Endodermal cell (in vitro differentiated cells): ENCODE measurements around the gene GPR150. TPM values are rescaled to one million over a fixed set of nuclear protein-coding genes. Genes with fewer than 3 reads are reported as not detected.

ENCODE experiments used
- DNase-seq: peaks from one replicate; pipeline ENCODE4 v3.0.0-alpha.2; 2017
- H3K27ac ChIP-seq: 2 replicates; pipeline ENCODE4 v1.5.1; 2013; ENCODE audit warnings: mild to moderate bottlenecking, low read depth, low read length, moderate library complexity
- H3K27me3 ChIP-seq: 2 replicates; pipeline ENCODE4 v1.6.1; 2013; ENCODE audit warnings: mild to moderate bottlenecking, low read length, moderate library complexity; ENCODE audit not compliant: insufficient read depth, control insufficient read depth, poor library complexity, severe bottlenecking
- H3K36me3 ChIP-seq: 2 replicates; pipeline ENCODE4 v1.7.0; 2013; ENCODE audit warnings: mild to moderate bottlenecking, low read length, moderate library complexity; ENCODE audit not compliant: control insufficient read depth, insufficient read depth
- H3K4me1 ChIP-seq: one replicate; pipeline ENCODE4 v1.7.0; 2013; ENCODE audit warnings: low read length; ENCODE audit not compliant: control insufficient read depth, insufficient read depth
- H3K4me3 ChIP-seq: 2 replicates; pipeline ENCODE4 v1.5.1; 2013; ENCODE audit warnings: mild to moderate bottlenecking, low read length, moderate library complexity
- H3K9ac ChIP-seq: 2 replicates; pipeline ENCODE4 v1.6.1; 2013; ENCODE audit warnings: mild to moderate bottlenecking, low read length, moderate library complexity; ENCODE audit not compliant: poor library complexity, severe bottlenecking; ENCODE audit errors: extremely low read depth
- H3K9me3 ChIP-seq: 2 replicates; pipeline ENCODE4 v1.6.1; 2013; ENCODE audit warnings: mild to moderate bottlenecking, low read length, moderate library complexity; ENCODE audit not compliant: control insufficient read depth
- H3K27ac Mint-ChIP-seq: 2 replicates; pipeline ENCODE4 v1.8.0; 2020; ENCODE audit warnings: mixed read lengths
- H3K27me3 Mint-ChIP-seq: 2 replicates; pipeline ENCODE4 v1.8.0; 2021; ENCODE audit warnings: mild to moderate bottlenecking, mixed read lengths; ENCODE audit not compliant: insufficient read depth
- H3K36me3 Mint-ChIP-seq: 2 replicates; pipeline ENCODE4 v1.8.0; 2020; ENCODE audit warnings: low read depth, mixed read lengths
- H3K4me1 Mint-ChIP-seq: 2 replicates; pipeline ENCODE4 v1.8.0; 2020; ENCODE audit warnings: mixed read lengths
- H3K4me3 Mint-ChIP-seq: 2 replicates; pipeline ENCODE4 v1.8.0; 2020; ENCODE audit warnings: mild to moderate bottlenecking, moderate library complexity, mixed read lengths
- H3K9me3 Mint-ChIP-seq: 2 replicates; pipeline ENCODE4 v1.8.0; 2020; ENCODE audit warnings: mild to moderate bottlenecking, mixed read lengths
- CTCF ChIP-seq: fragments of 200-600 bp; sonication (generic); conservative IDR thresholded peaks from 2 replicates; pipeline ENCODE4 v1.5.0; 2021; ENCODE audit warnings: antibody characterized with exemption, mild to moderate bottlenecking
- WGBS, 2 experiments: methylation state at CpG; one replicate each; pipeline versions ENCODE4 v1.1.5 to v1.1.7; 2013; ENCODE audit warnings: missing lambda C conversion rate in 2 of 2, mixed read lengths in 1 of 2; ENCODE audit not compliant: insufficient coverage in 1 of 2, insufficient read length in 1 of 2; 5-methylcytosine and 5-hydroxymethylcytosine counted together
- total RNA-seq, 2 donors: library from RNA; stranded (reverse); fragmentation: NEBNext Ultra II Directional in 1 of 2; extraction: Animal tissue kit (Norgen Biotek cat#: 25700) in 1 of 2; gene quantifications; 2 replicates in 1 of 2; 3 replicates in 1 of 2; pipeline ENCODE4 v1.2.1, GENCODE V29; 2021

Gene GPR150
- total RNA-seq, 2 donors from 2014 or later: 0.13 to 0.22 TPM

GRCh38 chr5:95619514-95620029 is 315 bp upstream of the GPR150 start:
- Histone ChIP-seq H3K4me3 (peak overlapping the region; percentile 74), H3K9ac (no peak overlapping the region), H3K36me3 (no peaks in the 10 kb centered on the region), H3K27me3 (peaks cover 62% of the 10 kb centered on the region), H3K4me1 (no peaks in the 10 kb centered on the region), H3K27ac (no peak overlapping the region), H3K9me3 (peaks cover 3% of the 10 kb centered on the region)
- 18 to 24% methylated on average over 18 to 19 of the region's 19 CpGs for WGBS, 2 experiments
- Mint-ChIP-seq H3K4me3 (peak overlapping the region; percentile 58), H3K27me3 (peaks cover 71% of the 10 kb centered on the region), H3K36me3 (no peaks in the 10 kb centered on the region), H3K27ac (no peak overlapping the region), H3K4me1 (peaks cover 5% of the 10 kb centered on the region), H3K9me3 (peaks cover 5% of the 10 kb centered on the region)
- peak; percentile 51 for DNase-seq
- TF ChIP-seq CTCF: no peak

- H3K4me3 Mint-ChIP-seq: peak overlapping the region; percentile 47
- H3K4me1 Mint-ChIP-seq: peaks cover 5% of the 10 kb centered on the region
- H3K36me3 ChIP-seq: no peaks in the 10 kb centered on the region
- H3K9ac ChIP-seq: peak overlapping the region; percentile 11
- no peak overlapping the region for H3K27ac ChIP-seq
- no peaks in the 10 kb centered on the region for H3K4me1 ChIP-seq
- no peaks in the 10 kb centered on the region for H3K36me3 Mint-ChIP-seq
- peak; percentile 16 for TF ChIP-seq CTCF
- no peak overlapping the region for H3K27ac Mint-ChIP-seq
- peak; percentile 88 for DNase-seq
- H3K27me3 Mint-ChIP-seq: peaks cover 67% of the 10 kb centered on the region
- no peaks in the 10 kb centered on the region for H3K9me3 Mint-ChIP-seq
- 3 to 5% methylated on average over 47 to 92 of the region's 92 CpGs for WGBS, 2 experiments
- H3K9me3 ChIP-seq: no peaks in the 10 kb centered on the region
- peak overlapping the region; percentile 73 for H3K4me3 ChIP-seq
- H3K27me3 ChIP-seq: peaks cover 70% of the 10 kb centered on the region
These were observed 1.3 kb downstream of the GPR150 start for GRCh38 chr5:95620870-95621838.

- no peak for DNase-seq
- H3K4me3 ChIP-seq: peak overlapping the region; percentile 73
- no peaks in the 10 kb centered on the region for H3K36me3 ChIP-seq
- 79 to 88% methylated on average over 2 to 8 of the region's 8 CpGs for WGBS, 2 experiments
- Mint-ChIP-seq H3K36me3 (no peaks in the 10 kb centered on the region), H3K4me1 (peaks cover 5% of the 10 kb centered on the region), H3K27me3 (peaks cover 64% of the 10 kb centered on the region), H3K27ac (no peak overlapping the region), H3K9me3 (no peaks in the 10 kb centered on the region), H3K4me3 (peak overlapping the region; percentile 47)
- H3K27ac ChIP-seq: no peak overlapping the region
- H3K27me3 ChIP-seq: peaks cover 70% of the 10 kb centered on the region
- no peaks in the 10 kb centered on the region for H3K9me3 ChIP-seq
- no peak for TF ChIP-seq CTCF
- no peak overlapping the region for H3K9ac ChIP-seq
- no peaks in the 10 kb centered on the region for H3K4me1 ChIP-seq
These were observed 2.1 kb downstream of the GPR150 start for GRCh38 chr5:95621839-95622629.
